Measurements from ENCODE around the gene ZNF407. TPM values are rescaled to one million over a fixed set of nuclear protein-coding genes. Genes with fewer than 3 reads are reported as not detected.

ZNF407 gene
- total RNA-seq, 1 experiment from 2014 or later = 18.1 TPM

DNA sequence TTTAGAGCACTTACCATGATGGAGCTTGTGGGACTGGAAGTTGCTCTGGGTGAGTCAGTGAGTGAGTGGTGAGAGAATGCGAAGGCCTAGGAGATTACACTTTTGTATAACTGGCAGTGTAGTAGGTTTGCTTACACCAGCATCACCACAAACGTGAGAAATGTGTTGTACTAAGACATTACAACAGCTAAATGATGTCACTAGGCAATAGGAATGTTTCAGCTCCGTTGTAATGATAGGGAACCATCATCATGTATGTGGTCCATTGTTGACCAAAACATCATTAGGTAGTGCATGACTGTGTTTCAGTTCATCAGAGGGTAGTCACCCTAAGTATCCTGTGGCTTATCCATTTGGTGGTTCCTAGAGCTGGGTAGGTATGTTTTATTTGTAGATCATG is 11.9 kb downstream of the ZNF407 start:
- Histone ChIP-seq H3K9ac (ENCODE audit: low read length) (no peak overlapping the region), H3K79me2 (ENCODE audit: low read length) (peaks cover 50% of the 10 kb centered on the region), H3K4me1 (ENCODE audit: low read length) (peaks cover 20% of the 10 kb centered on the region), H3K9me3 (ENCODE audit: low read length) (peaks cover 7% of the 10 kb centered on the region), H3K36me3 (ENCODE audit: insufficient read depth, low read length) (no peaks in the 10 kb centered on the region), H3K4me3 (ENCODE audit: low read length) (no peak overlapping the region), H3K27me3 (ENCODE audit: low read length) (no peaks in the 10 kb centered on the region), H3K4me2 (ENCODE audit: low read depth, low read length, poor library complexity, severe bottlenecking) (no peak overlapping the region), H3K9me2 (replicated peaks; ENCODE audit: insufficient read depth, low read length) (no peaks in the 10 kb centered on the region), H4K20me1 (ENCODE audit: insufficient read depth, low read depth, low read length) (peaks cover 79% of the 10 kb centered on the region), H3K27ac (ENCODE audit: low read length) (no peak overlapping the region), H2AFZ (ENCODE audit: low read length) (no peak overlapping the region)
- no peak for DNase-seq

DNA sequence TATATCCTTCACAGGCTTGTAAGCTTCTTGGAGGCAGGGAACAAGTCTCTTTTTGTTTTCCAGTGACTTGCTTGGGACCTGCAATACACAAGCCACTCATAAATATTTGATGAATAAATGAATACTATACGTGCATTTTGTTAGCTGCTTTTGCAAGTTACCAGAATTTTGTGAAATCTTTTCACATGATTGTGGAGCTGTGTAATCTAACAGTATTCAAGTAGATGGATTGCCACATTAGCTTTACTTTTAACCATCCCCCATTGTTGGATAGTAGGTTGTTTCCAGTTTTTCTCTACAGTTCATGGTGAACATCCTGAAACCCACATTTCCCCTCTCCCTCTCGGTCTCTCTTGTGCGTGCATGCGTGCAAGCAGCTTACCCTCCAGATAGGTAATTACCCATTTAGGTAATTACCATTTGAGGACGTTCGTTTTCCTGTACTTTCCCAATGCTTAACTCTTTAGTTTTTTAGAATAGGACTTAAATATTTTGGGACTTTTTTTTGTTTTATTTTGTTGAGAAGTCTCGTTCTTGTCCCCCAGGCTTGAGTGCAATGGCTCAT is 12.5 kb downstream of the ZNF407 start:
- Histone ChIP-seq H4K20me1 (ENCODE audit: insufficient read depth, low read depth, low read length) (peaks cover 74% of the 10 kb centered on the region), H3K9me2 (replicated peaks; ENCODE audit: insufficient read depth, low read length) (no peaks in the 10 kb centered on the region), H3K27ac (ENCODE audit: low read length) (no peak overlapping the region), H3K36me3 (ENCODE audit: insufficient read depth, low read length) (no peaks in the 10 kb centered on the region), H3K4me2 (ENCODE audit: low read depth, low read length, poor library complexity, severe bottlenecking) (no peak overlapping the region), H3K27me3 (ENCODE audit: low read length) (no peaks in the 10 kb centered on the region), H3K4me1 (ENCODE audit: low read length) (peaks cover 20% of the 10 kb centered on the region), H3K9me3 (ENCODE audit: low read length) (peaks cover 10% of the 10 kb centered on the region), H3K9ac (ENCODE audit: low read length) (no peak overlapping the region), H2AFZ (ENCODE audit: low read length) (no peak overlapping the region), H3K4me3 (ENCODE audit: low read length) (no peak overlapping the region), H3K79me2 (ENCODE audit: low read length) (peaks cover 51% of the 10 kb centered on the region)
- DNase-seq = no peak

DNA sequence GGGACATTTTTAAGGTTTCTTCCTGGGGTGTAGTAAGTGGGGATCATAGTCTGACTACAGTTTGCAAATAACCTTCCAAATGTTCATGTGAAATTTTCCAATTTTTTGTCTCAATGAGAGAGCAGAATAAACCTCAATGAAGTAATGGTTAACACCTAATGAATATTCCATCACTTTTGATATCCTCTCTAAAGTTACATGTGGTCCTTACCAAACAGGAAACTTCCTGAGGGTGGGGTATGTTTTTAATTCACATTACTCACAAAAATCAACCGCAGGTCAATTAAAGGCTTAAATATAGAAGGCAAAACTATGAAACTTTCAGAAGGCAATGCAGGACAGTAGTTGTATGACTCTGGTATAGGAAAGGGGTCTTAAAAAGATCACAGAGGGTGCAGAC is 13.2 kb downstream of the ZNF407 start:
- Histone ChIP-seq H3K9me3 (ENCODE audit: low read length) (peaks cover 10% of the 10 kb centered on the region), H3K27ac (ENCODE audit: low read length) (no peak overlapping the region), H3K9ac (ENCODE audit: low read length) (no peak overlapping the region), H2AFZ (ENCODE audit: low read length) (no peak overlapping the region), H3K79me2 (ENCODE audit: low read length) (peaks cover 53% of the 10 kb centered on the region), H3K4me3 (ENCODE audit: low read length) (no peak overlapping the region), H3K27me3 (ENCODE audit: low read length) (no peaks in the 10 kb centered on the region), H4K20me1 (ENCODE audit: insufficient read depth, low read depth, low read length) (peaks cover 67% of the 10 kb centered on the region), H3K9me2 (replicated peaks; ENCODE audit: insufficient read depth, low read length) (no peaks in the 10 kb centered on the region), H3K4me1 (ENCODE audit: low read length) (peaks cover 20% of the 10 kb centered on the region), H3K4me2 (ENCODE audit: low read depth, low read length, poor library complexity, severe bottlenecking) (no peak overlapping the region), H3K36me3 (ENCODE audit: insufficient read depth, low read length) (no peaks in the 10 kb centered on the region)
- DNase-seq = no peak

DNA sequence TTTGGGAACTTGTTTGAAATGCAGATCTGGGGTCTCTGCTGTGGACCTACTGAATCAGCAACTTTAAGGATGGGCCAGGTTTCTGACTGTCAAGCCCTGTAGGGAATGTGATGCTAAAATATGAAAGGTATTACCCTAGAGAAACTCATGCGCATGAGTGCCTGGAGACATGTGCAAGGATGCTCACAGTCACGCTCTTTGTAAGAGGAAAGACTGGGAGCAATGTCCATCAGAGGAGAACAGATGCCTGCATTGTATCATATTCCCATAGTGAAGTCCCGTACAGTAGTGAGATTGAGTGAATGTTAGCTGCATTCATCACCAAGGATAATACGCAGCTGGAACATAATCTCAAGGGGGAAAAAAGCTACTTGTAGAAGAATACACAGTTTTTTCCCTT is 14.1 kb downstream of the ZNF407 start:
- no peak overlapping the region for H3K9ac ChIP-seq (ENCODE audit: low read length)
- H3K4me3 ChIP-seq (ENCODE audit: low read length) = no peak overlapping the region
- no peak overlapping the region for H3K27ac ChIP-seq (ENCODE audit: low read length)
- peaks cover 20% of the 10 kb centered on the region for H3K4me1 ChIP-seq (ENCODE audit: low read length)
- no peaks in the 10 kb centered on the region for H3K9me2 ChIP-seq (replicated peaks; ENCODE audit: insufficient read depth, low read length)
- peaks cover 65% of the 10 kb centered on the region for H4K20me1 ChIP-seq (ENCODE audit: insufficient read depth, low read depth, low read length)
- DNase-seq = no peak
- H3K36me3 ChIP-seq (ENCODE audit: insufficient read depth, low read length) = no peaks in the 10 kb centered on the region
- H3K27me3 ChIP-seq (ENCODE audit: low read length) = no peaks in the 10 kb centered on the region
- peaks cover 55% of the 10 kb centered on the region for H3K79me2 ChIP-seq (ENCODE audit: low read length)
- H3K4me2 ChIP-seq (ENCODE audit: low read depth, low read length, poor library complexity, severe bottlenecking) = no peak overlapping the region
- no peak overlapping the region for H2AFZ ChIP-seq (ENCODE audit: low read length)
- H3K9me3 ChIP-seq (ENCODE audit: low read length) = peaks cover 10% of the 10 kb centered on the region

DNA sequence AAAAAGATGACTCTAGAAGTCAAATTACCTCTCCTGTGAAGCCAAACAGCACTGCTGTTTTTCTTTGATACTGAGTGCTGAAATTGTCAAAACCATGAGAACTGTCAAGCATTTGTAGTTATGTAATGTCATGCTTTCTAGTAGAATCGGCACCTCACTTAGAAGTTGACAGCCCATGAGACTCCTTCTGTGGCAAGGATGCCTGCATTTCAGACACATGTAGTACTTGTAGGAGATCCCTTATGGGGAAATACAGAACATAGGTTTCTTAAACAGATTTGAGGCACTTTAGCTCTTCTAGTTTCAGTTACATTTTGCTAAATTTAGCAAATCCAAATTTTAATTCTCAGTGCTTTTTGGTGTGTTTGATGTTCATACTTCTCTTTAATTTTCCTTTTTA is 15.7 kb downstream of the ZNF407 start:
- Histone ChIP-seq H3K4me2 (ENCODE audit: low read depth, low read length, poor library complexity, severe bottlenecking) (no peak overlapping the region), H2AFZ (ENCODE audit: low read length) (no peak overlapping the region), H4K20me1 (ENCODE audit: insufficient read depth, low read depth, low read length) (peaks cover 63% of the 10 kb centered on the region), H3K79me2 (ENCODE audit: low read length) (peaks cover 53% of the 10 kb centered on the region), H3K9me3 (ENCODE audit: low read length) (peaks cover 10% of the 10 kb centered on the region), H3K4me1 (ENCODE audit: low read length) (peaks cover 20% of the 10 kb centered on the region), H3K27ac (ENCODE audit: low read length) (no peak overlapping the region), H3K36me3 (ENCODE audit: insufficient read depth, low read length) (no peaks in the 10 kb centered on the region), H3K27me3 (ENCODE audit: low read length) (no peaks in the 10 kb centered on the region), H3K4me3 (ENCODE audit: low read length) (no peak overlapping the region), H3K9ac (ENCODE audit: low read length) (no peak overlapping the region), H3K9me2 (replicated peaks; ENCODE audit: insufficient read depth, low read length) (no peaks in the 10 kb centered on the region)
- peak; percentile 60 for DNase-seq

DNA sequence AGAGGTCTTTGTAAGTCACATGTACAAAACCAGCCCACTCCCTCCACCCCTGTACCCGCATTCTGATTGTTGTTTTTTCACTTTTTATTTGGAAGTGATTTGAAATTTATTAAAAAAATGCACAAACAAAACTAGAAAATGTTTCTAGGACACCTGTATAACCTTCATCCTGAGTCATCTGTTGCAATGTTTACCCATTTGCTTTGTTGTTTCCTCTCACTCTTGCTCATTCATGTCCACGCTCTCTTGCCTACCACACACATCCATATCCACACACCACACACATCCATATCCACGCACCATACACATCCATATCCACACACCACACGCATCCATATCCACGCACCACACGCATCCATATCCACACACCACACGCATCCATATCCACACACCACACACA is 18.8 kb downstream of the ZNF407 start:
- no peak overlapping the region for H3K4me2 ChIP-seq (ENCODE audit: low read depth, low read length, poor library complexity, severe bottlenecking)
- no peaks in the 10 kb centered on the region for H3K36me3 ChIP-seq (ENCODE audit: insufficient read depth, low read length)
- H3K9ac ChIP-seq (ENCODE audit: low read length) = no peak overlapping the region
- no peak overlapping the region for H3K27ac ChIP-seq (ENCODE audit: low read length)
- H3K9me3 ChIP-seq (ENCODE audit: low read length) = peaks cover 10% of the 10 kb centered on the region
- H4K20me1 ChIP-seq (ENCODE audit: insufficient read depth, low read depth, low read length) = peaks cover 54% of the 10 kb centered on the region
- H3K4me3 ChIP-seq (ENCODE audit: low read length) = no peak overlapping the region
- no peak for DNase-seq
- no peak overlapping the region for H2AFZ ChIP-seq (ENCODE audit: low read length)
- H3K9me2 ChIP-seq (replicated peaks; ENCODE audit: insufficient read depth, low read length) = no peaks in the 10 kb centered on the region
- peaks cover 13% of the 10 kb centered on the region for H3K4me1 ChIP-seq (ENCODE audit: low read length)
- H3K27me3 ChIP-seq (ENCODE audit: low read length) = no peaks in the 10 kb centered on the region
- peaks cover 48% of the 10 kb centered on the region for H3K79me2 ChIP-seq (ENCODE audit: low read length)

DNA sequence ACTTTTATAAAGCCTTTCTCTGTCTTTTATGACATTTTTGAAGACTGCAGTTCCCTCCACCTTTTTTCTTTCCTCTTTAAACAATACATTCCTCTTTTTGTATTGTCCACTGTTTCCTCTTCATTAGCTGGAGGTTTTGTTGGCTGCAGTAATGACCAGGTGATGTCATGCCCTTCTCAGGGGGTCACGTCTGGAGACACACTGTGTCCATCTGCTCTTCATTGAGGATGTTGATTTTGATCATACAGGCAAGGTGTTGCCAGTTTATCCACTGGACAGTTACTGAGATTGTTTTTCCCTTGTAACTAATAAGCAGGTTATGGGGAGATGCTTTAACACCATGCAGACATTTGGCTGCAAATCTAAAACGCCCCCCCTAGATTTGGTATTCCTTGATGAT is 19.8 kb downstream of the ZNF407 start:
- no peak overlapping the region for H3K27ac ChIP-seq (ENCODE audit: low read length)
- no peaks in the 10 kb centered on the region for H3K36me3 ChIP-seq (ENCODE audit: insufficient read depth, low read length)
- H3K9ac ChIP-seq (ENCODE audit: low read length) = no peak overlapping the region
- H2AFZ ChIP-seq (ENCODE audit: low read length) = no peak overlapping the region
- no peaks in the 10 kb centered on the region for H3K9me2 ChIP-seq (replicated peaks; ENCODE audit: insufficient read depth, low read length)
- no peak overlapping the region for H3K4me2 ChIP-seq (ENCODE audit: low read depth, low read length, poor library complexity, severe bottlenecking)
- peaks cover 10% of the 10 kb centered on the region for H3K9me3 ChIP-seq (ENCODE audit: low read length)
- DNase-seq = no peak
- peaks cover 52% of the 10 kb centered on the region for H3K79me2 ChIP-seq (ENCODE audit: low read length)
- no peaks in the 10 kb centered on the region for H3K27me3 ChIP-seq (ENCODE audit: low read length)
- H4K20me1 ChIP-seq (ENCODE audit: insufficient read depth, low read depth, low read length) = peaks cover 54% of the 10 kb centered on the region
- H3K4me3 ChIP-seq (ENCODE audit: low read length) = no peak overlapping the region
- peaks cover 12% of the 10 kb centered on the region for H3K4me1 ChIP-seq (ENCODE audit: low read length)

DNA sequence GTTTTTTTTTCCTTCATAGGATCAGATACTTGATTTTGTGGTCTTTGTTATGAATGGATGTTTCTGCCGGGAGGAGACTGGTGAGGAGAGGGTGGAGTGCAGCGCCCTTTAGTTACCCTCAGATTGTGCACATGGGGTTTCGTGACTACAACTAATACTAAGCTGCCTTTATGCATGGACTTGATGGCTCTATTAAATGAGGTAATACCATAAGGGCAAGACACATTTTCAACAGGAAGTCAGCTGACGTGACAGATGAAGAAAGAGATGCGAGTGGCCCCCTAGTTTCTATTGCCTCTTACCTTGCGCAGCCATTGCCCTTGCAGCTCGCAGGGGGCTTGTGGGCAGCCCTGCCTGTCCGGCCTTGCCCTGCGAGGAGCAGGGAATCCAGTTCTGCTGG is 24.4 kb downstream of the ZNF407 start:
- H2AFZ ChIP-seq (ENCODE audit: low read length) = no peak overlapping the region
- H3K9me2 ChIP-seq (replicated peaks; ENCODE audit: insufficient read depth, low read length) = no peaks in the 10 kb centered on the region
- H3K4me1 ChIP-seq (ENCODE audit: low read length) = no peaks in the 10 kb centered on the region
- H3K27me3 ChIP-seq (ENCODE audit: low read length) = no peaks in the 10 kb centered on the region
- H3K79me2 ChIP-seq (ENCODE audit: low read length) = peaks cover 65% of the 10 kb centered on the region
- peaks cover 54% of the 10 kb centered on the region for H4K20me1 ChIP-seq (ENCODE audit: insufficient read depth, low read depth, low read length)
- no peaks in the 10 kb centered on the region for H3K36me3 ChIP-seq (ENCODE audit: insufficient read depth, low read length)
- no peak overlapping the region for H3K4me3 ChIP-seq (ENCODE audit: low read length)
- no peak overlapping the region for H3K9ac ChIP-seq (ENCODE audit: low read length)
- no peak overlapping the region for H3K4me2 ChIP-seq (ENCODE audit: low read depth, low read length, poor library complexity, severe bottlenecking)
- H3K27ac ChIP-seq (ENCODE audit: low read length) = no peak overlapping the region
- no peak for DNase-seq
- H3K9me3 ChIP-seq (ENCODE audit: low read length) = no peaks in the 10 kb centered on the region

Measured in Karpas-422 (cell line).